IMR-90 (cell line): ENCODE results near the gene NCOA5.

Experiments
- BHLHE40 ChIP-seq: fragments of 150-350 bp; IDR thresholded peaks from 2 replicates; pipeline ENCODE4 v1.6.1; 2016; ENCODE audit warnings: mild to moderate bottlenecking, low read depth, low read length
- CEBPB ChIP-seq: IDR thresholded peaks from 2 replicates; pipeline ENCODE4 v1.6.1; 2012; ENCODE audit warnings: low read depth, low read length, improper control_type of control experiment
- CTCF ChIP-seq: conservative IDR thresholded peaks from 2 replicates; pipeline ENCODE4 v1.5.1; 2012; ENCODE audit warnings: mild to moderate bottlenecking, low read depth, low read length, improper control_type of control experiment
- FOS ChIP-seq: fragments of 150-350 bp; IDR thresholded peaks from 2 replicates; pipeline ENCODE4 v1.6.1; 2016; ENCODE audit warnings: low read depth, low read length
- MXI1 ChIP-seq: IDR thresholded peaks from 2 replicates; pipeline ENCODE4 v1.6.1; 2012; ENCODE audit warnings: low read depth, mild to moderate bottlenecking, low read length, moderate library complexity, borderline replicate concordance
- POLR2A ChIP-seq: IDR thresholded peaks from 2 replicates; pipeline ENCODE4 v1.6.1; 2012; ENCODE audit warnings: mild to moderate bottlenecking, low read depth, low read length
- RAD21 ChIP-seq: IDR thresholded peaks from 2 replicates; pipeline ENCODE4 v1.6.1; 2012; ENCODE audit warnings: low read length, improper control_type of control experiment
- RFX5 ChIP-seq: IDR thresholded peaks from 2 replicates; pipeline ENCODE4 v1.8.0; 2012; ENCODE audit warnings: low read depth, mild to moderate bottlenecking, low read length, moderate library complexity
- SMC3 ChIP-seq: fragments of 150-350 bp; IDR thresholded peaks from 2 replicates; pipeline ENCODE4 v1.6.1; 2016; ENCODE audit warnings: low read depth, mild to moderate bottlenecking, antibody characterized with exemption, low read length, moderate library complexity
- USF2 ChIP-seq: fragments of 150-350 bp; IDR thresholded peaks from 2 replicates; pipeline ENCODE4 v1.6.1; 2017; ENCODE audit warnings: mild to moderate bottlenecking, antibody characterized with exemption, low read length, low read depth

- TF ChIP-seq CEBPB (no peak), RAD21 (no peak), CTCF (no peak), USF2 (no peak), POLR2A (no peak), MXI1 (no peak), RFX5 (no peak), SMC3 (no peak), FOS (no peak), BHLHE40 (no peak)
These were observed 26.1 kb downstream of the NCOA5 start for GRCh38 chr20:46063652-46064054.
